Measurements from ENCODE around the gene ITGBL1.

DNA sequence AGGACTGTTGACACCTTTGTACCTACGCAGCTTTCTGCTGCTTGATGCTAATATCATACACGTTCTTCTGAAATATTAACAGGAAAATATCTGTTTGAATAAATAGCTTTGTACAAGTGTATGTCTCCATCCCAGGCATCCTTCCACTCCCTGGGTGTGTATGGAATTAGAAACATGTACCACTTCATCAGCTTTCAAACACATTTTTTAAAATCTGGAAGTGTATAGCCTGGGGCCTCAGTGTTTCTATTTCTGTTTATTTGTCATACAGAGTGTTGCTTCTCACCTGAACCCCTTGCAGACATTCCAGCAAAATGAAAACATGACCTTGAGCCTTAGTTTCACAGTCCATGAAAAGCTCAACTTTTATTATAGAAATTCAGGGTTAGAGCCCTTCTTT lies 168.6 kb downstream of the ITGBL1 start:
- no peak for TF ChIP-seq SUZ12 (IDR thresholded peaks at IDR 0.05)
- TF ChIP-seq SP1 (IDR thresholded peaks at IDR 0.05) = no peak
- no peak for TF ChIP-seq FOXM1 (IDR thresholded peaks at IDR 0.05; ENCODE audit: borderline replicate concordance)
- TF ChIP-seq L3MBTL2 (conservative IDR thresholded peaks at IDR 0.05) = no peak
- no peak for TF ChIP-seq FOXK2 (IDR thresholded peaks at IDR 0.05)
- TF ChIP-seq FOXA1 (IDR thresholded peaks at IDR 0.05) = no peak
- no peak for TF ChIP-seq HDGF (IDR thresholded peaks at IDR 0.05; ENCODE audit: borderline replicate concordance)
- TF ChIP-seq TARDBP (IDR thresholded peaks at IDR 0.05) = no peak
- no peak for TF ChIP-seq ELF4 (IDR thresholded peaks at IDR 0.05)
- TF ChIP-seq ZNF384 (IDR thresholded peaks at IDR 0.05) = no peak
- no peak for TF ChIP-seq BHLHE40 (IDR thresholded peaks at IDR 0.05; ENCODE audit: borderline replicate concordance)
- no peak for TF ChIP-seq PKNOX1 (IDR thresholded peaks at IDR 0.05)
- no peak for TF ChIP-seq NFRKB (IDR thresholded peaks at IDR 0.05)
- TF ChIP-seq ARNT (IDR thresholded peaks at IDR 0.05) = no peak
